ENCODE measurements around the gene C1orf87. TPM values are rescaled to one million over a fixed set of nuclear protein-coding genes. Genes with fewer than 3 reads are reported as not detected.

C1orf87 gene
- total and polyA plus RNA-seq, 5 donors from 2014 or later, result not detected

GRCh38 chr1:59990470-59990869 is 83.1 kb downstream of the C1orf87 start:
- peaks cover 6% of the 10 kb centered on the region for H3K27me3 Mint-ChIP-seq

GRCh38 chr1:59986516-59987310 is 86.9 kb downstream of the C1orf87 start:
- H3K27me3 ChIP-seq (ENCODE audit: control insufficient read depth, insufficient read depth, low read length), result no peaks in the 10 kb centered on the region
- no peaks in the 10 kb centered on the region for H3K36me3 Mint-ChIP-seq
- no peak overlapping the region for H3K4me3 Mint-ChIP-seq
- H3K27ac Mint-ChIP-seq, result no peak overlapping the region
- H3K4me1 Mint-ChIP-seq, result no peaks in the 10 kb centered on the region
- peaks cover 0 to 1% (median 0%) of the 10 kb centered on the region in 7 donors for H3K9me3 Mint-ChIP-seq
- ATAC-seq (ENCODE audit: low read depth in 2 of 2), result no peak
- H3K27me3 Mint-ChIP-seq, result peaks cover 6% of the 10 kb centered on the region
- no peaks in the 10 kb centered on the region for H3K9me3 ChIP-seq (ENCODE audit: control insufficient read depth in 2 of 2, low read length in 2 of 2)
- no peaks in the 10 kb centered on the region for H3K4me1 ChIP-seq (ENCODE audit: control insufficient read depth, insufficient read depth, low read length, poor library complexity, severe bottlenecking)
- no peak for DNase-seq
- no peak overlapping the region for H3K4me3 ChIP-seq (ENCODE audit: low read depth, low read length)
- no peak overlapping the region for H3K27ac ChIP-seq (ENCODE audit: insufficient read depth, low read length, poor library complexity, severe bottlenecking)
- no peaks in the 10 kb centered on the region for H3K36me3 ChIP-seq (ENCODE audit: control insufficient read depth, insufficient read depth, low read length)

More at GRCh38 chr1:59990470-59990869, 83.1 kb downstream of the C1orf87 start:
- Histone ChIP-seq H3K9me3 (ENCODE audit: control insufficient read depth in 2 of 2, low read length in 2 of 2) (no peaks in the 10 kb centered on the region), H3K27me3 (ENCODE audit: control insufficient read depth, insufficient read depth, low read length) (no peaks in the 10 kb centered on the region), H3K27ac (ENCODE audit: insufficient read depth, low read length, poor library complexity, severe bottlenecking) (no peak overlapping the region), H3K4me1 (ENCODE audit: control insufficient read depth, insufficient read depth, low read length, poor library complexity, severe bottlenecking) (no peaks in the 10 kb centered on the region), H3K36me3 (ENCODE audit: control insufficient read depth, insufficient read depth, low read length) (no peaks in the 10 kb centered on the region), H3K4me3 (ENCODE audit: low read depth, low read length) (no peak overlapping the region)
- ATAC-seq (ENCODE audit: low read depth in 2 of 2) (no peak), DNase-seq (no peak)
- Mint-ChIP-seq H3K9me3 (peaks cover 0 to 1% (median 0%) of the 10 kb centered on the region in 7 donors), H3K36me3 (no peaks in the 10 kb centered on the region), H3K27ac (no peak overlapping the region), H3K4me1 (no peaks in the 10 kb centered on the region), H3K4me3 (no peak overlapping the region)

- Histone ChIP-seq H3K36me3 (ENCODE audit: control insufficient read depth, insufficient read depth, low read length) (no peaks in the 10 kb centered on the region), H3K4me3 (ENCODE audit: low read depth, low read length) (no peak overlapping the region), H3K4me1 (ENCODE audit: control insufficient read depth, insufficient read depth, low read length, poor library complexity, severe bottlenecking) (no peaks in the 10 kb centered on the region), H3K9me3 (ENCODE audit: control insufficient read depth in 2 of 2, low read length in 2 of 2) (no peaks in the 10 kb centered on the region), H3K27ac (ENCODE audit: insufficient read depth, low read length, poor library complexity, severe bottlenecking) (no peak overlapping the region), H3K27me3 (ENCODE audit: control insufficient read depth, insufficient read depth, low read length) (no peaks in the 10 kb centered on the region)
- no peak for DNase-seq
- Mint-ChIP-seq H3K27ac (no peak overlapping the region), H3K27me3 (peaks cover 6% of the 10 kb centered on the region), H3K36me3 (no peaks in the 10 kb centered on the region), H3K9me3 (peaks cover 0 to 1% (median 0%) of the 10 kb centered on the region in 7 donors), H3K4me1 (no peaks in the 10 kb centered on the region), H3K4me3 (no peak overlapping the region)
- no peak for ATAC-seq (ENCODE audit: low read depth in 2 of 2)
These were observed 87.6 kb downstream of the C1orf87 start for GRCh38 chr1:59985911-59986515.

DNA sequence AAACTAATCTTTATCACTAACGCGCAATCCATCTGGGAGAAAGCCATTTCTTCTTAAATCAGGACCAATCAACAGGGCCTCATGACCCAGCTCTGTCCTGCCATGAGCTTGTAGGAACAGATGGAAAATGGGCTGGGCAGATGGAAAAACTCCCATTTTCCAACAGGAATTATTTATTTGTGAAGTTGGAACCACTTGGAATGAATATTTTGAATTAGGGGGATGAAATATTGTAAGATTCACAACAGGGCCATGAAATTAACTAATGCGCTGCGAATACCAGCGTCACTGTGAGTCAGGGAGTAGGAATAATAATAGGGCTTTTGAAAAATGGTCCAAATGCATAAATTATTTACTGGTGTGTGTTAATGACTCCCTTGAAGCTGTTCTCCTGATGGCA is 93.9 kb downstream of the C1orf87 start:
- Mint-ChIP-seq H3K4me1 (no peaks in the 10 kb centered on the region), H3K27me3 (no peaks in the 10 kb centered on the region), H3K27ac (no peak overlapping the region), H3K4me3 (no peak overlapping the region), H3K9me3 (peaks cover 0 to 2% (median 0%) of the 10 kb centered on the region in 7 donors), H3K36me3 (no peaks in the 10 kb centered on the region)
- ATAC-seq (ENCODE audit: low read depth in 2 of 2) (no peak), DNase-seq (no peak)
- no peaks in the 10 kb centered on the region for H3K36me3 ChIP-seq (ENCODE audit: control insufficient read depth, insufficient read depth, low read length)
- no peaks in the 10 kb centered on the region for H3K9me3 ChIP-seq (ENCODE audit: control insufficient read depth in 2 of 2, low read length in 2 of 2)
- no peak overlapping the region for H3K27ac ChIP-seq (ENCODE audit: insufficient read depth, low read length, poor library complexity, severe bottlenecking)
- no peak overlapping the region for H3K4me3 ChIP-seq (ENCODE audit: low read depth, low read length)
- no peaks in the 10 kb centered on the region for H3K4me1 ChIP-seq (ENCODE audit: control insufficient read depth, insufficient read depth, low read length, poor library complexity, severe bottlenecking)
- no peaks in the 10 kb centered on the region for H3K27me3 ChIP-seq (ENCODE audit: control insufficient read depth, insufficient read depth, low read length)

DNA sequence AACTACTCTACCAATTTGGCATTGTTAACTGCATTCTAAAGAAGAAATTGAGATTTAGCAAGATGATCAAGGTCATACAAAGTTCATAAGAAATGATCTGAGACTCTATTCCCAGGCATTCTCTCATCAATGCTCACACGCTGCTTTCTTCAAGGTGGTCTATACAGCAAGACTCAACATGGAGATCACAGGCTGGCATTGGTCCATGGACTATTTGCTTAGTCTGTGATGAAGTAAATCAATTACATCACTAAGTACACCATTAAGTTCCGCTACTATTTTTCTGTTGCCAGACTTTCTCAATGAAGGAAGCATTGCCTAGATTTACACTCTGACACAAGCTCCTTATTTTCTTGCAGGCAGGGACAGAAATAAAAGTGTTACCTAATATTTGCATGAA is 95.1 kb downstream of the C1orf87 start:
- H3K27me3 Mint-ChIP-seq, result no peaks in the 10 kb centered on the region
- no peak overlapping the region for H3K4me3 Mint-ChIP-seq
- Histone ChIP-seq H3K4me1 (ENCODE audit: control insufficient read depth, insufficient read depth, low read length, poor library complexity, severe bottlenecking) (no peaks in the 10 kb centered on the region), H3K36me3 (ENCODE audit: control insufficient read depth, insufficient read depth, low read length) (no peaks in the 10 kb centered on the region), H3K9me3 (ENCODE audit: control insufficient read depth in 2 of 2, low read length in 2 of 2) (no peaks in the 10 kb centered on the region), H3K4me3 (ENCODE audit: low read depth, low read length) (no peak overlapping the region), H3K27me3 (ENCODE audit: control insufficient read depth, insufficient read depth, low read length) (no peaks in the 10 kb centered on the region), H3K27ac (ENCODE audit: insufficient read depth, low read length, poor library complexity, severe bottlenecking) (no peak overlapping the region)
- ATAC-seq (ENCODE audit: low read depth in 2 of 2), result no peak
- H3K36me3 Mint-ChIP-seq, result no peaks in the 10 kb centered on the region
- no peaks in the 10 kb centered on the region for H3K4me1 Mint-ChIP-seq
- H3K9me3 Mint-ChIP-seq, result peaks cover 0 to 3% (median 0%) of the 10 kb centered on the region in 7 donors
- no peak for DNase-seq
- no peak overlapping the region for H3K27ac Mint-ChIP-seq

DNA sequence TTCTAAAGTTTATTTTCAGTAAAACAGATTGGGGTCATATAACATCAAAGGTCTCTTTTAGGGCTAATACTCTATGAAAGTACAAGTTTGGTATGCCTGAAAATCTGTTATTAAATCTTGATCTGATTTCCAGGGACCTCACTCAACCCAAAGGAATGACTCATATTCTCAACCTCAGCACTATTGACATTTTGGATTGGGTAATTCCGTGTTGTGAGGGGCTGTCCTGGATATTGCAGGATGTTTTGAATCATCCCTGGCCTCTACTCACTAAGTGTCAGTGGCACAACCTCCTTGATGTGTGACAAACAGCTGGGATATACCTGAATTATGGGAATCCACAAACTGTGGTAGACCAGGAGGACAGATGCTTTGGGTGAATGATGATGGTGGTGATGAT is 95.5 kb downstream of the C1orf87 start:
- no peaks in the 10 kb centered on the region for H3K36me3 Mint-ChIP-seq
- no peaks in the 10 kb centered on the region for H3K36me3 ChIP-seq (ENCODE audit: control insufficient read depth, insufficient read depth, low read length)
- H3K4me1 Mint-ChIP-seq, result no peaks in the 10 kb centered on the region
- H3K4me3 Mint-ChIP-seq, result no peak overlapping the region
- no peak for ATAC-seq (ENCODE audit: low read depth in 2 of 2)
- H3K27me3 Mint-ChIP-seq, result peaks cover 3% of the 10 kb centered on the region
- no peaks in the 10 kb centered on the region for H3K27me3 ChIP-seq (ENCODE audit: control insufficient read depth, insufficient read depth, low read length)
- DNase-seq, result no peak
- H3K9me3 ChIP-seq (ENCODE audit: control insufficient read depth in 2 of 2, low read length in 2 of 2), result no peaks in the 10 kb centered on the region
- H3K27ac Mint-ChIP-seq, result no peak overlapping the region
- H3K9me3 Mint-ChIP-seq, result peaks cover 0 to 3% (median 0%) of the 10 kb centered on the region in 7 donors
- no peaks in the 10 kb centered on the region for H3K4me1 ChIP-seq (ENCODE audit: control insufficient read depth, insufficient read depth, low read length, poor library complexity, severe bottlenecking)
- H3K27ac ChIP-seq (ENCODE audit: insufficient read depth, low read length, poor library complexity, severe bottlenecking), result no peak overlapping the region
- no peak overlapping the region for H3K4me3 ChIP-seq (ENCODE audit: low read depth, low read length)

DNA sequence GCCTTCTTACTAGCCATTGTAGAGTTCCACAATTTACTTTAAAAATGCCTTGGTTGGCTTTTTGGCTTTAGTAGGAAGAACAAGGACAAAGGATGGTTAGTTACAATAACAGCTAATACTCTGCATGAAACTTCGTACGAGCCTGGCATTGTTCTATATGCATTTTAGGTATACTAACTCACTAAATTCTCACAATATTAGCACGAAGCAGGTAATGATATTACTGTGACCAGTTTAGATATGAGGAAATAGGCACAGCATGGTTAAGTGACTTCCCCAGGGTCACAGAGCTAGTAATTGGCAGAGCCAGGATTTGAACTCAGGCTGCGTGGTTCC is 96.5 kb downstream of the C1orf87 start:
- no peaks in the 10 kb centered on the region for H3K4me1 Mint-ChIP-seq
- Histone ChIP-seq H3K27me3 (ENCODE audit: control insufficient read depth, insufficient read depth, low read length) (no peaks in the 10 kb centered on the region), H3K9me3 (ENCODE audit: control insufficient read depth in 2 of 2, low read length in 2 of 2) (no peaks in the 10 kb centered on the region), H3K27ac (ENCODE audit: insufficient read depth, low read length, poor library complexity, severe bottlenecking) (no peak overlapping the region), H3K4me3 (ENCODE audit: low read depth, low read length) (no peak overlapping the region), H3K36me3 (ENCODE audit: control insufficient read depth, insufficient read depth, low read length) (no peaks in the 10 kb centered on the region), H3K4me1 (ENCODE audit: control insufficient read depth, insufficient read depth, low read length, poor library complexity, severe bottlenecking) (no peaks in the 10 kb centered on the region)
- peaks cover 6% of the 10 kb centered on the region for H3K27me3 Mint-ChIP-seq
- H3K4me3 Mint-ChIP-seq, result no peak overlapping the region
- H3K36me3 Mint-ChIP-seq, result no peaks in the 10 kb centered on the region
- H3K27ac Mint-ChIP-seq, result no peak overlapping the region
- peaks cover 0 to 3% (median 0%) of the 10 kb centered on the region in 7 donors for H3K9me3 Mint-ChIP-seq
- ATAC-seq (ENCODE audit: low read depth in 2 of 2) (no peak), DNase-seq (no peak)
